ENCODE results near the gene IVNS1ABP. TPM values are rescaled to one million over a fixed set of nuclear protein-coding genes. Genes with fewer than 3 reads are reported as not detected.

IVNS1ABP gene
- total and polyA plus RNA-seq, 9 of the 15 experiments (the other 6 are each of a cell fraction or from before 2014, with no cell fraction given): 30.6 to 126 (median 77.7) TPM

DNA sequence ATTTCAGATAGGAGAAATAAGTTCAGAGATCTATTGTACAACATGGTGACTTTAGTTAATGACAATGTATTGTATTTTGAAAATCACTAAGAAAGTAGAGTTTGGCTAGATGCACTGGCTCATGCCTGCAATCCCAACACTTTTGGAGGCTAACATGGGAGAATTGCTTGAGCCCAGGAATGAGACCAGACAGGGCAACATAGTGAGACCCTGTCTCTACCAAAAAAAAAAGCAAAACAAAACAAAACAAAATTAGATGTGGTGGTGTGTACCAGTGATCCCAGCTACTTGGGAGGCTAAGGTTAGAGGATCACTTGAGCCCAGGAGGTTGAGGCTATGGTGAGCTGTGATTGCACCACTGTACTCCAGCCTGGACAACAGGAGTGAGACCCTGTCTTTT is 27.2 kb downstream of the IVNS1ABP start:
- Histone ChIP-seq H3K9me1 (ENCODE audit: control insufficient read depth, insufficient read depth, low read length) (no peaks in the 10 kb centered on the region), H3K79me2 (ENCODE audit: control insufficient read depth, insufficient read depth, low read length) (no peaks in the 10 kb centered on the region), H3K4me3 (no peak overlapping the region), H3K27ac (ENCODE audit: extremely low read depth, low read depth, low read length) (no peak overlapping the region), H3K27me3 (ENCODE audit: control insufficient read depth in 2 of 2, insufficient read depth in 2 of 2, low read length in 2 of 2) (no peaks in the 10 kb centered on the region), H3K9ac (ENCODE audit: insufficient read depth in 1 of 2, low read depth in 2 of 2, low read length in 2 of 2) (no peak overlapping the region), H4K20me1 (replicated peaks; ENCODE audit: control insufficient read depth, insufficient read depth, low read length) (no peaks in the 10 kb centered on the region), H2AFZ (ENCODE audit: low read depth, low read length) (no peak overlapping the region), H3K9me3 (replicated peaks; ENCODE audit: control insufficient read depth, insufficient read depth, low read depth, low read length) (no peaks in the 10 kb centered on the region; the same call in 1 of the 2 replicates), H3K36me3 (ENCODE audit: control insufficient read depth, insufficient read depth, low read length) (peaks cover 11% of the 10 kb centered on the region; the same call in 1 of the 3 replicates), H3K4me2 (ENCODE audit: insufficient read depth, low read length) (no peak overlapping the region), H3K4me1 (replicated peaks in 1 of 2; ENCODE audit: control insufficient read depth in 2 of 2, insufficient read depth in 2 of 2, low read length in 2 of 2) (peaks cover 9 to 44% of the 10 kb centered on the region in 2 experiments; a peak in 3 of 5 replicates)
- in situ Hi-C loops (cut with MboI) (no loop called here), intact Hi-C loops (cut with micrococcal nuclease) (no loop called here)
- POLR2A ChIA-PET: no interaction called here
- CTCF ChIA-PET (ENCODE audit: low intra/inter-chr PET ratio): no interaction called here
- BruUV-seq (replicated peaks): no TSS peak
- TF ChIP-seq ZNF280A (IDR thresholded peaks at IDR 0.05; ENCODE audit: low read depth, partially characterized antibody) (no peak), ZNF121 (CRISPR knock-in tag; conservative IDR thresholded peaks at IDR 0.05) (peak; percentile 97), SMARCC2 (IDR thresholded peaks at IDR 0.05; ENCODE audit: low read depth) (no peak), POLR2A (conservative IDR thresholded peaks at IDR 0.05) (0 out of 2 replicates have a peak, but pooled peaks have one; percentile 36), RBM25 (IDR thresholded peaks at IDR 0.05; ENCODE audit: low read depth, low read length, severe bottlenecking) (peak; percentile 32), BCOR (IDR thresholded peaks at IDR 0.05) (peak; percentile 54; the same call in 1 of the 2 replicates), ZNF699 (CRISPR knock-in tag; IDR thresholded peaks at IDR 0.05; ENCODE audit: insufficient replicate concordance) (no peak), RFX7 (CRISPR knock-in tag; IDR thresholded peaks at IDR 0.05) (no peak), JUN (IDR thresholded peaks at IDR 0.05; ENCODE audit: borderline replicate concordance, low read depth, low read length) (no peak), JUN (CRISPR knock-in tag; IDR thresholded peaks at IDR 0.05; ENCODE audit: borderline replicate concordance) (no peak)
- TF ChIP-seq, protein P1, sequence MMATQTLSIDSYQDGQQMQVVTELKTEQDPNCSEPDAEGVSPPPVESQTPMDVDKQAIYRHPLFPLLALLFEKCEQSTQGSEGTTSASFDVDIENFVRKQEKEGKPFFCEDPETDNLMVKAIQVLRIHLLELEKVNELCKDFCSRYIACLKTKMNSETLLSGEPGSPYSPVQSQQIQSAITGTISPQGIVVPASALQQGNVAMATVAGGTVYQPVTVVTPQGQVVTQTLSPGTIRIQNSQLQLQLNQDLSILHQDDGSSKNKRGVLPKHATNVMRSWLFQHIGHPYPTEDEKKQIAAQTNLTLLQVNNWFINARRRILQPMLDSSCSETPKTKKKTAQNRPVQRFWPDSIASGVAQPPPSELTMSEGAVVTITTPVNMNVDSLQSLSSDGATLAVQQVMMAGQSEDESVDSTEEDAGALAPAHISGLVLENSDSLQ (IDR thresholded peaks at IDR 0.05): no peak
- FAIRE-seq (no peak), DNase-seq (ENCODE audit: extremely low read depth in 1 of 4, low spot score in 3 of 4) (no peak), ATAC-seq (no peak)
